ENCODE results near the gene TANGO2. TPM values are rescaled to one million over a fixed set of nuclear protein-coding genes. Genes with fewer than 3 reads are reported as not detected.
A peak's percentile ranks its signal among the peaks of the same experiment; 100 is the strongest.

Gene TANGO2
- total and polyA plus RNA-seq, 9 of the 15 experiments (the other 6 are each of a cell fraction or from before 2014, with no cell fraction given) = 15.5 to 94.9 (median 70.1) TPM

DNA sequence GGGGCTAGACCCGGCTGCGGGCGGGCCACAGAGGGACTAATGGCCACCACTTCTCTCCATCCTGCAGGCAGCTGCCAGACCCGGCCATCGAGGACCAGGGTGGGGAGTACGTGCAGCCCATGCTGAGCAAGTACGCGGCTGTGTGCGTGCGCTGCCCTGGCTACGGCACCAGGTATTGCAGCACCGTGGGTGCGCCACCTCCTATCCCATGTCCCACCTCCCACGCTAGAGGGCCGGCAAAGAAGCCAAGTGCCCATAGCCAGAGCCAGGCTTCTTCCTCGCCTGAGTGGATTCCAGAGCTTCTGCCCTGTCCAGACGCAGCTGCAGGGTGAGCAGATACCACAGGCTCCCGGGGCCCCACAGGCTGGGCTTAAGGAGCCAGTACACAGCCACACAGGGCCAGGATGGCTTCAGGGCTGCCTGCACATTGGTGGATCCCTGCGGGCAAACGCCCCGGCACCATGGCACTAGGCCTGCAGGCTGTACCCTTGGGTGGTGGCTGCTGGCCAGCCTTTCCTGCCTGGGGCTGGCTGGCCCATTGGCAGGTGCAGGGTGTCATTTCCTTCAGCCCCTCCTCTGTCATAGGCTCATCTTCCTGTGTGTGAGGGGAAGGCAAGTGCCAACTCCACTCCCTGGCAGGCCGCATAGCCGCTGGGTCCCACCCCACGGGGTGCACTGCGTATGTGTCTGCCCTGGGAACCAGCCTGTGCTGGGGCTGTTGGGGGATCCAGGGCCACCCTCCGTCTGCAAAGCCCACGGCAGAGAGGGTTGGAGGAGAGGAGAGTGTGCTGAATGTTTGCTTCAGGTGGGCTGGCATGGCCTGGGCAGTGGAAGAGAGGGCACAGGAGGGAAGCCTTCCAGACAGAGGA is 42.6 kb downstream of the TANGO2 start (continued):
- TF ChIP-seq TCF3 (CRISPR knock-in tag; IDR thresholded peaks at IDR 0.05) (no peak), NR2C1 (IDR thresholded peaks at IDR 0.05) (no peak), NR2C1 (tag; IDR thresholded peaks at IDR 0.05) (no peak), ZNF174 (CRISPR knock-in tag; IDR thresholded peaks at IDR 0.05) (no peak), IRF9 (tag; IDR thresholded peaks at IDR 0.05) (no peak), ZNF57 (CRISPR knock-in tag; IDR thresholded peaks at IDR 0.05) (0 out of 2 replicates have a peak, but pooled peaks have one; percentile 37), HNRNPK (IDR thresholded peaks at IDR 0.05; ENCODE audit: low read depth, low read length, poor library complexity, severe bottlenecking) (no peak), KLF10 (CRISPR knock-in tag; IDR thresholded peaks at IDR 0.05) (no peak), HMGN3 (IDR thresholded peaks at IDR 0.05; ENCODE audit: borderline replicate concordance, extremely low read depth, insufficient read length, low read depth, low read length) (peak; percentile 8), WHSC1 (IDR thresholded peaks at IDR 0.05; ENCODE audit: low read length) (peak; percentile 36), ZBTB12 (CRISPR knock-in tag; IDR thresholded peaks at IDR 0.05) (no peak), TAF15 (IDR thresholded peaks at IDR 0.05; ENCODE audit: low read depth, low read length) (0 out of 2 replicates have a peak, but pooled peaks have one; percentile 77), YY1 (IDR thresholded peaks at IDR 0.05; ENCODE audit: borderline replicate concordance in 1 of 3, control insufficient read depth in 1 of 3, extremely low read depth in 1 of 3, insufficient read depth in 3 of 3, insufficient read length in 1 of 3, insufficient replicate concordance in 2 of 3, low read depth in 1 of 3, low read length in 2 of 3) (no peak)
- TF ChIP-seq, protein P1, sequence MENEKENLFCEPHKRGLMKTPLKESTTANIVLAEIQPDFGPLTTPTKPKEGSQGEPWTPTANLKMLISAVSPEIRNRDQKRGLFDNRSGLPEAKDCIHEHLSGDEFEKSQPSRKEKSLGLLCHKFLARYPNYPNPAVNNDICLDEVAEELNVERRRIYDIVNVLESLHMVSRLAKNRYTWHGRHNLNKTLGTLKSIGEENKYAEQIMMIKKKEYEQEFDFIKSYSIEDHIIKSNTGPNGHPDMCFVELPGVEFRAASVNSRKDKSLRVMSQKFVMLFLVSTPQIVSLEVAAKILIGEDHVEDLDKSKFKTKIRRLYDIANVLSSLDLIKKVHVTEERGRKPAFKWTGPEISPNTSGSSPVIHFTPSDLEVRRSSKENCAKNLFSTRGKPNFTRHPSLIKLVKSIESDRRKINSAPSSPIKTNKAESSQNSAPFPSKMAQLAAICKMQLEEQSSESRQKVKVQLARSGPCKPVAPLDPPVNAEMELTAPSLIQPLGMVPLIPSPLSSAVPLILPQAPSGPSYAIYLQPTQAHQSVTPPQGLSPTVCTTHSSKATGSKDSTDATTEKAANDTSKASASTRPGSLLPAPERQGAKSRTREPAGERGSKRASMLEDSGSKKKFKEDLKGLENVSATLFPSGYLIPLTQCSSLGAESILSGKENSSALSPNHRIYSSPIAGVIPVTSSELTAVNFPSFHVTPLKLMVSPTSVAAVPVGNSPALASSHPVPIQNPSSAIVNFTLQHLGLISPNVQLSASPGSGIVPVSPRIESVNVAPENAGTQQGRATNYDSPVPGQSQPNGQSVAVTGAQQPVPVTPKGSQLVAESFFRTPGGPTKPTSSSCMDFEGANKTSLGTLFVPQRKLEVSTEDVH (IDR thresholded peaks at IDR 0.05; ENCODE audit: low read depth, partially characterized antibody) = no peak
- TF ChIP-seq, protein P2, sequence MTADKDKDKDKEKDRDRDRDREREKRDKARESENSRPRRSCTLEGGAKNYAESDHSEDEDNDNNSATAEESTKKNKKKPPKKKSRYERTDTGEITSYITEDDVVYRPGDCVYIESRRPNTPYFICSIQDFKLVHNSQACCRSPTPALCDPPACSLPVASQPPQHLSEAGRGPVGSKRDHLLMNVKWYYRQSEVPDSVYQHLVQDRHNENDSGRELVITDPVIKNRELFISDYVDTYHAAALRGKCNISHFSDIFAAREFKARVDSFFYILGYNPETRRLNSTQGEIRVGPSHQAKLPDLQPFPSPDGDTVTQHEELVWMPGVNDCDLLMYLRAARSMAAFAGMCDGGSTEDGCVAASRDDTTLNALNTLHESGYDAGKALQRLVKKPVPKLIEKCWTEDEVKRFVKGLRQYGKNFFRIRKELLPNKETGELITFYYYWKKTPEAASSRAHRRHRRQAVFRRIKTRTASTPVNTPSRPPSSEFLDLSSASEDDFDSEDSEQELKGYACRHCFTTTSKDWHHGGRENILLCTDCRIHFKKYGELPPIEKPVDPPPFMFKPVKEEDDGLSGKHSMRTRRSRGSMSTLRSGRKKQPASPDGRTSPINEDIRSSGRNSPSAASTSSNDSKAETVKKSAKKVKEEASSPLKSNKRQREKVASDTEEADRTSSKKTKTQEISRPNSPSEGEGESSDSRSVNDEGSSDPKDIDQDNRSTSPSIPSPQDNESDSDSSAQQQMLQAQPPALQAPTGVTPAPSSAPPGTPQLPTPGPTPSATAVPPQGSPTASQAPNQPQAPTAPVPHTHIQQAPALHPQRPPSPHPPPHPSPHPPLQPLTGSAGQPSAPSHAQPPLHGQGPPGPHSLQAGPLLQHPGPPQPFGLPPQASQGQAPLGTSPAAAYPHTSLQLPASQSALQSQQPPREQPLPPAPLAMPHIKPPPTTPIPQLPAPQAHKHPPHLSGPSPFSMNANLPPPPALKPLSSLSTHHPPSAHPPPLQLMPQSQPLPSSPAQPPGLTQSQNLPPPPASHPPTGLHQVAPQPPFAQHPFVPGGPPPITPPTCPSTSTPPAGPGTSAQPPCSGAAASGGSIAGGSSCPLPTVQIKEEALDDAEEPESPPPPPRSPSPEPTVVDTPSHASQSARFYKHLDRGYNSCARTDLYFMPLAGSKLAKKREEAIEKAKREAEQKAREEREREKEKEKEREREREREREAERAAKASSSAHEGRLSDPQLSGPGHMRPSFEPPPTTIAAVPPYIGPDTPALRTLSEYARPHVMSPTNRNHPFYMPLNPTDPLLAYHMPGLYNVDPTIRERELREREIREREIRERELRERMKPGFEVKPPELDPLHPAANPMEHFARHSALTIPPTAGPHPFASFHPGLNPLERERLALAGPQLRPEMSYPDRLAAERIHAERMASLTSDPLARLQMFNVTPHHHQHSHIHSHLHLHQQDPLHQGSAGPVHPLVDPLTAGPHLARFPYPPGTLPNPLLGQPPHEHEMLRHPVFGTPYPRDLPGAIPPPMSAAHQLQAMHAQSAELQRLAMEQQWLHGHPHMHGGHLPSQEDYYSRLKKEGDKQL (CRISPR knock-in tag; IDR thresholded peaks at IDR 0.05; ENCODE audit: borderline replicate concordance) = no peak

Measured in K562 (cell line).